Hematopoietic multipotent progenitor cell treated with erythropoietin and hydrocortisone succinate and interleukin-3 and kit ligand, for 4 days (in vitro differentiated cells): ENCODE results near the gene CDK5R1.

ENCODE experiments used
- DNase-seq: peaks from one replicate; pipeline ENCODE4 v3.0.0-alpha.2; 2015

CDK5R1 gene

DNA sequence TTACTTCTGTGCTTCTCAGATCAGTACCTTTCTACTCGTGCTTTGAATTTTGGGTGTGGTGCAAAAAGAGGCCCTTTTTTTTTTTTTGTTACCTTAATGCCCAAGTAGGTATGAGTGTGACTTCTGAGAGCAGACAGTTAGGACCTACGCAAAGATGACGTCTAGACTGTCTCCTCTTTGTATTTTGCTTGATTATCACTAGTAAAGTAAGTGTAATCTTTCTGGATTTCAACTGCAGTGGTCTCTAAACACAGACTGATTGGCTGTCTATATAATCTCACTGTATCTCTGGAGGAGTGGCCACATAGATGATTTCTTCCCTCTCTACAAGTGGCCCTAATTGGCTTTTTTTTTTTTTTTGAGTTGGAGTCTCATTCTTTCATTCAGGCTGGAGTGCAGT lies 11.5 kb upstream of the CDK5R1 start:
- DNase-seq, result no peak

DNA sequence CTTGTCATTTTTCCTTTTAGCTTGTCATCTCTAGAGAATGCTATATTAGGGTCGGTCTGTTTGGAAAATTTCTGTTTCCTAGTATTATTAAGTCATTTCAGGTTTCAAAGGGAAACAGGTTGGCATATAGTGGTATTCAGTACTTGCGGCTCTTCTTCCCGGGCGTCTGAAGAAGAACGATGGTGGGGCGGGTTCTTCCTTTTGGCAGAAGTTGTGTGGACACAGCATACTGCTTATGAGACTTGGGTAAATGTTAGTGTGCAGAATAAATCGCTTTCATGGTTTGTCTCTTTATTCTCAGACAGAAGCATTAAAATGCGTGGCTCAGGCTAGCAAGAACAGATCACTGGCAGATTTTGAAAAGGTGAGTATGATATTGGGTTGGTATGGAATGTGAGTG lies 9.6 kb upstream of the CDK5R1 start:
- DNase-seq, result no peak

DNA sequence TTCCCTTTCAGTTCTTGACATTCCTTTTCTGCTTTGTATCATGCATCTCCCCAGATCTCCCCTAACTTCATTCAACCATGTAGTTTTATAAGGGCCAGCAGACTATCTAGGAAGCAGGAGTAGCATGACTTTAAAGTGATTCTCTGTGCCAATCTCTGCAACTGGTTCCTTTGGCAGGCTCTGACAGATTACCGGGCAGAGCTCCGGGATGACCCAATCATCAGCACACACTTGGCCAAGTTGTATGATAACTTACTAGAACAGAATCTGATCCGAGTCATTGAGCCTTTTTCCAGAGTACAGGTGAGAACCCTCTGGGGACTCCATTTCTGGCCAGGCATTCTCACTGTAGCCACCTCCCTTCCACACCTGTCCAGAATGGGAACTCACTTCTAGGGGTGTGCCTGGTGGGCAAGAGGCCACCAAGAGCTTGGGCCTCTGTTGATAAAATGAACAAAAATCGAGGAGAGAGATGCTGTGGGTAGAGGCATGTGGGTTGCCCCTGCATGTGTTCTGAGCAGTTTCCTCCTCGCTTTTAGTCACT lies 7.6 kb upstream of the CDK5R1 start:
- DNase-seq, result no peak

DNA sequence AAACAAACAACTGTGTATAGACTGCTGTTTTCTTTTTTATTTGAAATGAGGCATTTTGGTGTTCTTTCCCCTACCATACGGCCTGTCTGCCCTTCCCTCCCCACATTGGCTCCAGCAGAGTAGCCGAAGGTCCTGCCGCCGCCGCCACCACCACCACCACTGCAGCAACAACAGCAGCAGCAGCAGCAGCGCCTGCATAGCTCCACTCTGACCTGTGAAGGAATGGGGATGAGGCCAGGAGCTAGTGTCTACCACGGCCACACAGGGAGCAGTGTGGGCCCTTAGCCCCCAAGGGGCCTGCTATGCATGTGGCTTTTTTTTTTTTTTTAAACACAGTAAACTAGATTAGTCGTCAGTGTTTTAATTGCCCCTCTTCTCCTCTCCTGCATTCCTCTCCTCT lies 5.6 kb upstream of the CDK5R1 start:
- no peak for DNase-seq

DNA sequence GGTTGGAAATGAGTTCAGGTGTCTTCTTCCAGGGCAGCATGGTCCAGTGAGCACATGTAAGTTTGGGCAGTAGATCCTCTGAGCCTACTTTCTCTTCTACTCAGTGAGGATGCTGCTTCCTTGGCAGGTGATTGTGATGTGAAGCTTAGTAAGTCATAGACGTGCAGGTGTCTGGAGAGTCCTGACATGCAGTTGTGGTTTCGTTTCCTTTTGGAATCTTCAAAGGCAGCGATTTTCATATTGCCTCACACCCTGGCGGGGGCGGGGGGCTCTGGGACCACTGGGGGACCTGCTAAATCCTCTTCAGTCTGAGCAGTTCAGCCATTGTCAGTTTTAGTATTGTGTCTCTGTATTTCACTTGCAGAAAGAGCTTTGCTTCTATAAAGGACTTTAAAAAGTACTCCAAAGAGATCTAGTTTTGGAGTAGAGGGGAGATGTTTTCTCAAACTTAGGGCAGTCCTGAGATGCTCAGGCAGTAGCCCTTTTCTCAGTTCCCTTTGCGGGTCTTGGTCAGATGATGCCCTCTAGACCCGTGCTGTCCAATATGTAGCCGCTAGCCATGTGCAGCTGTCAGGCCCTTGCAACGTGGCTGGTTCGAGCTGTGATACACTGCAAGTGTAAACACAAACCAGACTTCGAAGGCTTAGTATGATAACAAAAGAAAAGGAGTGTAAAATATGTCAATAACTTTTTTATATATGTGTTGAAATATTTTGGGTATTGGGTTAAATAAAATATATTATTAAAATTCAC lies 4.0 kb upstream of the CDK5R1 start:
- DNase-seq, result no peak

DNA sequence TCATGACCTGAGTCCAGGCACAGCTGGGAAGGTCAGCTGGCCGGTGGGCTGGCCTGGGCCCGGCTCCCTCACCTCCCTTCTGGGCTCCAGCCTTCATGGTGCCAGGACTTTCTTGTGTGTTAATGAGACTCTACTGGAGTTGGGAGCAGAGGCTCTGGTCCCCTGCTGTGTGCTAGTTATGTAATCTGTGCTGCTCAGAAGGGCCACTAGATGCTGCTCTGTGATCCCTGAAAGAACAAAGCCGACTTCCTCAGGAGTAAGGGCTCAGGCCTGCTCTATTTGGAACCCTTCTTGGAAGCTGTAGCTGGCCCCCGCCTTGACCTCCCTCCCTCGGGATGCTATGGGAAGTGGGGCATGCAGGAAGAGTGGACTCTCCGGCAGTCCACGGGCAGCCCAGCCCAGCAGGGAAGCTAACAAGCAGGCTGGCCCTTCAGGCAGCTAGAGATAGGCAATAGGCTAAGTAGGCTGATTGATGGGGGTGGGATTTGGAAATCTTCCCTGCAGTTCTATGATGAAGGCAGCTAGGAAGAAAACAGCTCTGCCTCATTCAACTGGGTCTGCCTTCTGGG lies 3.3 kb upstream of the CDK5R1 start:
- DNase-seq, result peak; percentile 77

DNA sequence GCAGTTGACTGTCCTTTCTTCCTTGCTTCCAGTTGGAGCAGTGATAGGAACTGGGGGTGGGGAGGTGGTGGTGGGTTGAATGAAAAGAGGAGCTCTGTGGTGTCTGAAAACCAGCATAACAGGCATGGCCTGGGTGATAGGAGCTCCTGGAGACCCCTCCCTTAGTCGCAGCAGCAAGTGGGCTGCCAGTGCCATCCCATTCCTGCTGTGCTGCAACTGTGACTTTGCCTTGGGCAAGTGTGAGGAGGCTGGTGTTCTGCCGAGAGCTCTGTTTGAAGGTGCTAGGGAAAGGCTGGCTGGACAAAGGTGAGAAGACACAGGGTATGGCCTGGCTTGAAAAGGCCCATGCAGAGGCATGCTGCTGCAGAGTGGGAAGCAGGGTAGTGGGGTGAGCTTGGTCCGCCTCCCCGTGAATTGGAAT lies 2.7 kb upstream of the CDK5R1 start:
- no peak for DNase-seq

DNA sequence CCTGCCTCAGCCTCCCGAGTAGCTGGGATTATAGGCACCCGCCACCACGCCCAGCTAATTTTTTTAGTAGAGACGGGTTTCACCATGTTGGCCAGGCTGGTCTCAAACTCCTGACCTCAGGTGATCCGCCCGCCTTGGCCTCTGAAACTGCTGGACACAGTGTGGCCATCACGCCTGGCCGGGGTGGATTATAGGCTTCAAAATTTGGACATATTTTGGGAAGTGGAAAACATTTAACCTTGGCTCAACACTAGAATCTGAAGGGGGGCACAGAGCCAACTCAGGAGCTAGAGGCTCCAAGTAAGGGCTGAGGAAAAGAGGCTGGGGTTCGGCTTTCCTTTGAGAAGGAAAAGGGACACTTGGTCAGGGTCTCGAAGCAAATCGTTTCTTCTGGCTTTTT lies 2.2 kb upstream of the CDK5R1 start:
- DNase-seq, result no peak

DNA sequence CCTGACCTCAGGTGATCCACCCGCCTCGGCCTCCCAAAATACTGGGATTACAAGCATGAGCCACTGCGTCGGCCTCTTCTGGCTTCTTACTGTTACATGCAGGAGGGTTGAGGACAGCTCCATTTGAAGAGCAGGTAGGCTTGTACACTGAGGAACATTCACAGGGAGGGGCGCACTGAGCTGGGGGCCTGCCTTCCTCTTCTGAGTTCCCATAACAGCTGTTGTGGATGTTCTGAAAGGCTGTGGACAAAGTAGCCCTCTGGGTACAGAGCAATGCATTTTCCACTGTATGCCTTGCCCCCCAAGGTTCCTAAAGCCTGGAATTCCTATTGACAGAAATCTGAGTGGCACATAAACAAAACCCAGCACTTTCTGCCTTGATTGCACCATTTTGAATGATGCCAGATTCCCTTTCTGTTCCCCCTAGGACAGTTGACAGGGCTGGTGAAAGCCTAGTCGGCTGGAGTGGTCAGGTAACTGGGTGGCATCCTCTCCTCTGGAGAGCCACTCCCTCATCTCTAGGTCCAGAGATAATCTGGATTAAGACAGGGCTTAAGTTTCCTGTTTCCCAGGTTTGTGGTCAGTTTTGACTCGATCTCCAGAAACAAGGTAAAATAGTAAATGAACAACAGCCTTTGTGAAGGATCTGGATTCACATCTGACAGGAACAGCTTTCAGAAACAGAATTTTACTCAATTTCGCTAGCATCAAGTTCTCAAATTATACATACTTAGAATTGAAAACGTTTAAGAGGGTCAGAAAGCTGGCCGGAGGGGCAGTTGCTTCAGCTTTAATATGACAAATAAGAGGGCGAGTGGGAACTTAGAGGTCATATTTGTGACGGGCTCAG lies 1.3 kb upstream of the CDK5R1 start:
- DNase-seq, result peak; percentile 18

DNA sequence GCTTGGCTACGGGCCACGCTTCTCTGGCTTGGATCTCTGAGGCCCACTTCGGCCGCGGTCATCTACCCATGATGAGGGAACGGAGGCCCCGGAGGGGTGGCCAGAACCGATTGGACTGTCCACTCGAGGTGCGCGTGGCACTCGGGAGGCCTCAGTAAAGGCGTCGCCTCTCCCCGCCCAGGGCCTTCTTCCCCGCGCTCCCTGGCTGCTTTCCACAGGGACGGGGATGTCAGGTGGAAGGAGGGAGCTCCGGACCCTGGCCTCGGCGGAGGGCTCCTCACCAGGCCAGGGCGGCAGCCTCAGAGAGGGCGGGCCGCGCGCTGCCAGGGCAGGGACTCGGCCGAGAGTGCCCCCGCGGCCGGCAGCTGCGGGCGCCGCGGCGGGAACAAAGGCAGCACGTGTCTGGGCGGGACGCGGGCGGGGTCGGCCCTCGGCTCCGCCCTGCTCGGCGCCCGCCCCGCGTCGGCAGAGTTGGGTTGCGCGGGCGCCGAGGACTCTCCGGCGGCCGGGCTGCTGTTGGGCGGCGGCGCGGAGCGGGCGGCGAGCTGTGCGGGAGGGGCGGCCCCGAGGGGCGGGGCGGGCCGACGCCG lies 587 bp upstream of the CDK5R1 start:
- DNase-seq, result peak; percentile 89

DNA sequence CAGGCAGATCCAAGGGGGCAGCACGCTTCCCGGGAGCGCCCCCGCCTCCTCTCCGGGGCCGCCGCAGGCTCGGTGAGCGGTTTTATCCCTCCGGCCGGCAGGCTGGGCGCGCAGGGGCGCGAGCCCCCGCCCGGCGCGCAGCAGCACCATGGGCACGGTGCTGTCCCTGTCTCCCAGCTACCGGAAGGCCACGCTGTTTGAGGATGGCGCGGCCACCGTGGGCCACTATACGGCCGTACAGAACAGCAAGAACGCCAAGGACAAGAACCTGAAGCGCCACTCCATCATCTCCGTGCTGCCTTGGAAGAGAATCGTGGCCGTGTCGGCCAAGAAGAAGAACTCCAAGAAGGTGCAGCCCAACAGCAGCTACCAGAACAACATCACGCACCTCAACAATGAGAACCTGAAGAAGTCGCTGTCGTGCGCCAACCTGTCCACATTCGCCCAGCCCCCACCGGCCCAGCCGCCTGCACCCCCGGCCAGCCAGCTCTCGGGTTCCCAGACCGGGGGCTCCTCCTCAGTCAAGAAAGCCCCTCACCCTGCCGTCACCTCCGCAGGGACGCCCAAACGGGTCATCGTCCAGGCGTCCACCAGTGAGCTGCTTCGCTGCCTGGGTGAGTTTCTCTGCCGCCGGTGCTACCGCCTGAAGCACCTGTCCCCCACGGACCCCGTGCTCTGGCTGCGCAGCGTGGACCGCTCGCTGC lies 832 bp downstream of the CDK5R1 start:
- DNase-seq, result peak; percentile 39

DNA sequence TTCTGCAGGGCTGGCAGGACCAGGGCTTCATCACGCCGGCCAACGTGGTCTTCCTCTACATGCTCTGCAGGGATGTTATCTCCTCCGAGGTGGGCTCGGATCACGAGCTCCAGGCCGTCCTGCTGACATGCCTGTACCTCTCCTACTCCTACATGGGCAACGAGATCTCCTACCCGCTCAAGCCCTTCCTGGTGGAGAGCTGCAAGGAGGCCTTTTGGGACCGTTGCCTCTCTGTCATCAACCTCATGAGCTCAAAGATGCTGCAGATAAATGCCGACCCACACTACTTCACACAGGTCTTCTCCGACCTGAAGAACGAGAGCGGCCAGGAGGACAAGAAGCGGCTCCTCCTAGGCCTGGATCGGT lies 1.4 kb downstream of the CDK5R1 start:
- DNase-seq, result no peak

DNA sequence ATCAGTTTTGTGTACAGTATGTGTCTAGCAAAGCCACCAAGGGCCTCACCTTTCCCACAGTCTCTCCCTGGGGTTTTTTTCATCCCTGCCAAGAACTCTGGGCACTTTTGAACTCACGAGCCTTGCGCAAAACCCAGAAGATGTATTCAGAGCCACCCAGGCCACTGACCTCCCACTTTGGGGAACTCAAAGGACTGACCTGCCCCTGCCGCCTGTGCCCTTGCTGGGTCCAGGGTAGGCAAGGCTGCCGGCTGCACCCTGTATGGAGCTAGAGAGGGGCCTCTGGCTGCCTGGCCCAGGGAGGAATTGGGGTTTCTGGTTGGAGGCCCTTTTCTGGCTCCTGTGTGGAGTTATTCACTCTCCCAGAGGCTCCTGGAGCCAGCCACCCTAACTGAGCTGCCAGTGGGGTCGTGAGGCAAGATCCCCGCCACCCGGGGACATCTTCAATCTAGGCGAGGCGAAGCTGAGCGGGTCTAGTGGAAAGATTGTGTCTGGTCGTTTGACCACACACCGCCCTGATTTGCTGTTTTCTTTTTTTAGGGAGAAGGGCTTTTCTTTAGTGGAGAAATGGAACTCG lies 1.9 kb downstream of the CDK5R1 start:
- DNase-seq, result no peak

DNA sequence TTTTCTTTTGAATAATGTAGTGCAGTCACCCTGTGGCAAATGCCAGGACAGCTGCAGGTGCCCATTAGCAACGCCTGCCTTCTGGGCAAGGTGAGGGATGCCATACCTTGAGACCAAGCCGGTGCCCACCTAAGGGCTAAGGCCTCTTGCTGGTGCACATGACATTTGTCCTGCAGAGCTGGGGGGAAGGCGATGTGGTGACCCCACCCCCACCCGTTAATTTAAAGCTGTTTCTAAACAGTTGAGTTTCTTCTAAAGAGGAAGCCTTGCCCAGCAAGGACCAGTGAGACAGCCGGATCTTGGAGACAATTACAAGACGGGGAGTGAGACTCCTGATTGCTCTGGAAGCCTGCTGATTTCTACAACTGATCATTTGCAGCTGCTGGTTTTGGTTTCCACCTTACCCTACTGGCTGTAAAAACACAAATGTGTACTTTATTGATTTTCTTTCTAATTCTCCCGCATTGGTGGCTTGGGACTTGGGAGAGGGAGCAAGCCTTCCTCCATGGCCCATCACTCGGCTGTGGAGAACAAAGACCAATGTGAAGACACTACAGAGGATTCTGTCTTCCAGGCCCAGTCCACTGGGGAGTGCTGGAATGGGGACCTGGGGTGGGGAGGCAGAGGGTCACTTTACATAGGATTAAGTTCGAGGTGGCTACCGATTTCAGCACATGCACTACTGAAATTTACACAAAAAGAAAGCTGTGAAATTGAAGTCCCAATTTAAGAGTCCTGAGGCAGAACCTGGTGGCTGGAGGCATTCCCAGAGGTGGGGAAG lies 2.7 kb downstream of the CDK5R1 start:
- DNase-seq, result no peak

DNA sequence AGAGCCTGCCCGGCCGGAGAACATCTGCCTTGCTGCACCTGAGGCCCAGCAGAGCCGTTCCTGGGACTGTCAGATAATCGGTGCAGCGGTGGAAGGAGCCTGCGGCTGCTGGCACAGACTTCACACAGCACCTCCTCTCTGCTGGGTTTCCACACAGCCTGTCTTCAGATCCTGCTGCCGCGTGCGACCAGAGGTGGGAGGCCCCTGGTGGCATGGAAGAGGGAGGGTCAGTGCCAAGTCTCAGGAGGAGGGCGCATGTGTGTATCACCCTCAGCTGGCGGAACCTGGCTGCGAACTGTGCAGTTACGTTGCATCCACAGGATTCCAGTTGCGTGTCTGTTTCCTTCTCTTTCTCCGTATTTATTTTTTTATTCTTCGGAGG lies 3.3 kb downstream of the CDK5R1 start:
- DNase-seq, result no peak

DNA sequence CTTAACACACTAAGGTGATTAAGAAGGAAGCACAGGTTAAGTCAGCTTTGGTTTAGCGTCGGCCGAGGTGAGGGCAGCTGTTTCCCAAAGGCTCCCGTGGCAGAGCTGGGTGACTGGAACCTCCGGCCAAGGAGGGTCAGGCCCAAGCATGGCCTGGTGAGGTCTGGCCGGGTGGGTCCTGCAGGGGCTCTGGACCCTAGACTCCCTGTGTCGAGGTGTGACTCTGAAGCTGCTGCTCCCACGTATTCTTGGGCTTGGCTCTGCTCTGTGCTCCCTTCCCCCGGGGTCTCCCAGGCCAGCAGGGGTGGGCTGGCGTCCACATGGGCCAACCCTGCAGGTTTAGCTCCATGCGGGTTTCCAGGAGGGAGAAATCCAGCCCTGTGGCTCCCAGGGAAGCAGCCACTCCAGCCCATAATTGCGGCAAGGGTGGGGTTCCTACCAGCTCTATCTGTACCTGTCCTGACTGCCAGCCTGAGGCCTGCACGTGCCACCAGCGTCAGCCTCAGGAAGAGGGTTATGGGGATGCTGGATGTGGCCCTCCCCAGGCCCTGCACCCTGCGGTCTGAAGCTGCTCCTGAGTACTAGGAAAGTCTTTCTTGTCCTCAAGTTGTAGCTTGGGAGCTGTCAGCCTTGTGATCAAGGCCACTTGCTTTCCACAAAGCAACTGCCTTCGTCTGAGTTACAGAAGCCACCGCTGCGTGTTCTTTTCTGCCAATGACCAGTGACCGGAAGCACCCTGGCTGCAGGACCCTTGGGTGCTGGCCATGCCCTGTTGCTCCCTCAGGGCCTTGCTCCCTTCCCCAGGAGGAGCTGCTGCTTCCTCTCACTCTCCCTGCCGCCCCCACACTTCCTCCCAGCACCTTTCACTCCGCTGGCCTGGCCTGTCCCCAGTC lies 4.8 kb downstream of the CDK5R1 start:
- DNase-seq, result no peak

DNA sequence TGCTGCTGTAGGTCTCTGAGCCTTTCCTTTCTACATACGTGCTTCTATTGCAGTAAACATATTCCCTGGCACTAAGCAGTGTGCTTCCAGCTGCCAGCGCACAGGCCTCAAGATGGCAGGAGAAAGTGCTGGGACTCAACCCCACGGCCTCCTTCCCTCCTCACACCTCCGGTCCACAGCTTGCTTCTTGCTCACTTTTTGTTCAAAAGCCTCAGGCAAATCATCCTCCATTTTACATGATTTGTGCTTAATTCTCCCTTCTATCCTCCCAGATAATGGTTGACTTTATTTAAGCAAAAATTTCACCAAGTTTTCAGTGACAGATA lies 5.4 kb downstream of the CDK5R1 start:
- DNase-seq, result no peak

DNA sequence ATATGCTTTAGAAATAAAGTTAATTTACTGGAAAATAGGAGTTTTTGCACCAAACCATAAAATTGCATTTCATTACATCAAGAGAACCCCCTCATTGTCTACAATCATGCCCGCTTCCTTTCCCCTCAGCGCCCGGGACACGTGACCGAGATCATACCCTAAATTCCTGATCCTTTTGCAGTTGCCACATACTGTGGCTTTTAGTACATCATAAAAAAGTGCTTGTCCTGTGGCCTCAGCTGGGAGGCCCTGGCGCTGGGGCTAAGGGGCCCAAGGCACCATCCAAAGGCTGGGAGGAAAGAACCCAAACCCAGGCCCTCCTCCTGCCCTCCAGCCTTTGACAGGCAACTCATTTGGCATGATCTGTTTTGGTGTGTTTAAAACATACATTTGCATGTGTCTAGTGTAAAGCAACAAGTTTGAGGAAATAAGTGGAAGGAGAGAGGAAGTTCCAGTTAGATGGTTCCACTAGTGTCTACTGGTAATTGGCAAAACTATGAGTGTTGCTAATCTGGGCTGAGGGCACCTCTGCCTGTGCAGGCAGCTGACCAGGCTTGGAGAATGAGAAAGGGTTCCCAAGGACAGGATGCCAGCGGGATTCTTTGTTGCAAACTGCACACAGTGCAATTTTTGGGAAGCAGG lies 6.0 kb downstream of the CDK5R1 start:
- no peak for DNase-seq

DNA sequence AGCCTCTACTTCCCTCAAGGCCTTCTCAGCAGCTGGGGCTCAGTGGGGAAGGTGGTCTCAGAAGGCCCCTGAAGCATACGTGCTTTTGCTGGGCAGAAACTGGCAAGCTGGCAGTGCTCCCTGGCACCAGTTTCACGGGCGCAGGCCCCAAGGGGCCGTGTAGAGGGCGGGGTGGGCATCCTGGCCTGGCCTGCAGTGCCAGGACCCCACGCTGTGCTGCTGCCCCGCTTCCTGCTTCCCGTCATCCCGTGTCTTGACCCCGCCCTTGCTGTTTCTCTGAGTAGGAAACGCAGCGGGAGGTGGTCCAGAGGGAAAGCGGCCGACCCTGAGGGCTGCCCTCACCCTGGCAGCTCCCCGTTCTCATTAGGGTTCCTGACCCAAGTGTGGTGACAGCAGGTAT lies 6.8 kb downstream of the CDK5R1 start:
- DNase-seq, result no peak

DNA sequence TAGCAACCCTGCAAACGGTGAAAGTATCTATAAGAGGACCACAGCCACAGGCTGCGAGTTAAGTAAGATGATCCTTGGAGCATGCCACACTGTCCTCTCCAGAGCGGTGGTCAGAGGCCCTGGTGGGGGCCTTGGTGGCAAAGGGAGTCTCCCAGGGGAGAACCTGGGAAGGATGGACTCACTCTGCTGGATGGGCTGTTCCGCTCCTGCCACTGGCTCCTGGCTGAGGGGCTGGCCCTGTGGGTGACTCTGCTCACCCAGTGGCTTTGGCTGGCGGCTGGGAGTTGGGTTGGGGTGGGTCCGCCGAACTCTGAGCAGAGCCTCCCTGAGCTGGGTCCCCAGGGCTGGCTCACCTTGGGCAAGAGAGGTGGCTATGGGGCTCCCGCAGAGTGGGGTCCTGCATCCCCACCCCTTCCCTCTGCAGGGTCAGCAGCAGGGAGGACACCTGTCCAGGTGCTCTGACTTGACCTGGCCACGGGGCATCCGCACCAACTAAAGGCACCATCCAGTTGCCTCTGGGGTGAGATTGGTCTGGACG lies 7.3 kb downstream of the CDK5R1 start:
- DNase-seq, result no peak
